K562 (cell line): ENCODE data around the gene PGAP2. TPM values are rescaled to one million over a fixed set of nuclear protein-coding genes. Genes with fewer than 3 reads are reported as not detected.

Experiments
- ARID3B ChIP-seq: fragments of 250-450 bp; sonication (Bioruptor Pico); IDR thresholded peaks from 2 replicates; pipeline ENCODE4 v1.4.0; 2020; ENCODE audit warnings: borderline replicate concordance
- CHD2 ChIP-seq: IDR thresholded peaks from 2 replicates; pipeline ENCODE4 v1.6.1; 2011; ENCODE audit warnings: low read depth, low read length
- CREB3 ChIP-seq: fragments of 450-650 bp; conservative IDR thresholded peaks from 2 replicates; pipeline ENCODE4 v1.6.1; 2016; ENCODE audit warnings: missing genetic modification characterization, low read depth, mild to moderate bottlenecking, missing compliant biosample characterization, moderate library complexity
- DEAF1 ChIP-seq: fragments of 450-650 bp; formaldehyde crosslinking; IDR thresholded peaks from 2 replicates; pipeline ENCODE4 v1.4.0; 2020; ENCODE audit warnings: mild to moderate bottlenecking, moderate library complexity
- IRF9 ChIP-seq: fragments of 450-650 bp; IDR thresholded peaks from 2 replicates; pipeline ENCODE4 v1.6.1; 2016; ENCODE audit warnings: missing biosample characterization, missing genetic modification characterization
- KLF16 ChIP-seq: IDR thresholded peaks from 2 replicates; pipeline ENCODE4 v1.6.1; 2016; ENCODE audit warnings: antibody characterized with exemption
- NFIX ChIP-seq: fragments of 250-450 bp; sonication (Bioruptor Pico); IDR thresholded peaks from 2 replicates; pipeline ENCODE4 v1.4.0; 2020; ENCODE audit warnings: low read depth, mild to moderate bottlenecking, moderate library complexity
- NR2C1 ChIP-seq, 2 experiments: fragments of 450-650 bp; IDR thresholded peaks; 2 replicates each; pipeline ENCODE4 v1.6.1; 2017; ENCODE audit warnings: mild to moderate bottlenecking in 2 of 2, antibody characterized with exemption in 1 of 2, inconsistent platforms in 1 of 2, missing compliant biosample characterization in 1 of 2, missing genetic modification characterization in 1 of 2
- PHF20 ChIP-seq: fragments of 450-650 bp; IDR thresholded peaks from 2 replicates; pipeline ENCODE4 v1.6.1; 2018; ENCODE audit not compliant: partially characterized antibody
- PRDM10 ChIP-seq: fragments of 450-650 bp; IDR thresholded peaks from 2 replicates; pipeline ENCODE4 v1.6.1; 2018; ENCODE audit not compliant: partially characterized antibody
- STAT6 ChIP-seq: sonication (generic); formaldehyde crosslinking; IDR thresholded peaks from 2 replicates; pipeline ENCODE4 v1.8.1; 2023; ENCODE audit warnings: mild to moderate bottlenecking, missing genetic modification reagents
- TCF3 ChIP-seq: sonication (generic); formaldehyde crosslinking; IDR thresholded peaks from 2 replicates; pipeline ENCODE4 v1.4.0; 2020; ENCODE audit warnings: mild to moderate bottlenecking, missing genetic modification reagents
- ZNF311 ChIP-seq: fragments of 250-450 bp; sonication (Bioruptor Pico); IDR thresholded peaks from 2 replicates; pipeline ENCODE4 v1.4.0; 2020; ENCODE audit warnings: mild to moderate bottlenecking, moderate library complexity
- ZNF830 ChIP-seq: fragments of 250-450 bp; sonication (Bioruptor Pico); IDR thresholded peaks from 2 replicates; pipeline ENCODE4 v1.5.0; 2021; ENCODE audit warnings: mild to moderate bottlenecking
- polyA plus RNA-seq, 8 experiments: library from polyadenylated mRNA; depleted of rRNA in 4 of 8; stranded (reverse) in 5 of 8; unstranded in 3 of 8; fragments of >200 nt; fragmentation: Nextera tagmentation in 2 of 8; fragmentation: Illumina TruSeq in 1 of 8; extraction: Ambion mirVana in 2 of 8; extraction: Trizol in 1 of 8; gene quantifications; 2 replicates each; pipeline versions ENCODE4 v1.2.1 to v1.2.3, GENCODE V29; 2011 to 2014; ENCODE audit warnings: inconsistent platforms in 1 of 8, missing spikeins in 1 of 8
- total RNA-seq, 7 experiments: library from RNA; depleted of rRNA in 6 of 7; stranded (reverse); fragments of >200 nt in 6 of 7; fragmentation: Illumina TruSeq in 2 of 7; extraction: Trizol in 2 of 7; gene quantifications; 2 replicates each; pipeline versions ENCODE4 v1.2.1 to v1.2.3, GENCODE V29; 2011 to 2021; ENCODE audit warnings: low replicate concordance in 1 of 7

PGAP2 gene
- total and polyA plus RNA-seq, 9 of the 15 experiments (the other 6 are each of a cell fraction or from before 2014, with no cell fraction given): 17.9 to 47.2 (median 33.7) TPM

- TF ChIP-seq ARID3B (CRISPR knock-in tag) (no peak), NFIX (CRISPR knock-in tag) (no peak), DEAF1 (CRISPR knock-in tag) (no peak), PHF20 (no peak), NR2C1 (IDR thresholded peaks at IDR 0.05) (0 out of 2 replicates have a peak, but pooled peaks have one; percentile 5), NR2C1 (tag; IDR thresholded peaks at IDR 0.05) (peak; percentile 65), STAT6 (CRISPR knock-in tag) (no peak), CREB3 (tag) (peak; percentile 85), KLF16 (peak; percentile 68; the same call in 1 of the 2 replicates), ZNF830 (CRISPR knock-in tag) (no peak), ZNF311 (CRISPR knock-in tag) (0 out of 2 replicates have a peak, but pooled peaks have one; percentile 57), IRF9 (tag) (0 out of 2 replicates have a peak, but pooled peaks have one; percentile 39), CHD2 (no peak), PRDM10 (peak; percentile 8), TCF3 (CRISPR knock-in tag) (peak; percentile 83)
Measured at GRCh38 chr11:3865388-3866193, 57.2 kb downstream of the PGAP2 start (continued).
